HG03280 (cell line): ENCODE data around the gene AXDND1.

Experiments used
- ATAC-seq: cut with Tn5 transposase; IDR thresholded peaks from one replicate; pipeline ENCODE4 v1.9.1; 2021; ENCODE audit warnings: mild to moderate bottlenecking, moderate library complexity; ENCODE audit not compliant: unreplicated experiment

The AXDND1 gene

DNA sequence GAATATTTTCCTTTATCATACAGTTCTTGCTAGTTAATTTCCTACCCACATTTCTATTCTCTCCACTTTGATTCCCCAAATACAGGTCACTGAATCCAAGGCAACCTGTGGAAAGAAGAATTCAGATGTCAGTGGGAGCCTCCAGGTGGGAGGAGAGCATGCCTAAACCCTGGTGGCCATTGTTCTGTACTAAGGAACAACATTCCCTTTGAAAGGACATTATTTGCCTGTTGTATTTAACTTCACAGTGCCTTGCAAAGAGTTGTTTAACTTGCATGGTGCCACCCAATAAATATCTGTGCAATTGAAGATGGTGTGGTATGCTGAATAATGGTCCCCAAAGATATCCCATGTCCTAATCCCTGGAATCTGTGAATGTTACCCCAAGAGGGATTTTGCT is 188.7 kb downstream of the AXDND1 start:
- no peak for ATAC-seq

- no peak for ATAC-seq
These were observed 192.3 kb downstream of the AXDND1 start for GRCh38 chr1:179558078-179558477.

DNA sequence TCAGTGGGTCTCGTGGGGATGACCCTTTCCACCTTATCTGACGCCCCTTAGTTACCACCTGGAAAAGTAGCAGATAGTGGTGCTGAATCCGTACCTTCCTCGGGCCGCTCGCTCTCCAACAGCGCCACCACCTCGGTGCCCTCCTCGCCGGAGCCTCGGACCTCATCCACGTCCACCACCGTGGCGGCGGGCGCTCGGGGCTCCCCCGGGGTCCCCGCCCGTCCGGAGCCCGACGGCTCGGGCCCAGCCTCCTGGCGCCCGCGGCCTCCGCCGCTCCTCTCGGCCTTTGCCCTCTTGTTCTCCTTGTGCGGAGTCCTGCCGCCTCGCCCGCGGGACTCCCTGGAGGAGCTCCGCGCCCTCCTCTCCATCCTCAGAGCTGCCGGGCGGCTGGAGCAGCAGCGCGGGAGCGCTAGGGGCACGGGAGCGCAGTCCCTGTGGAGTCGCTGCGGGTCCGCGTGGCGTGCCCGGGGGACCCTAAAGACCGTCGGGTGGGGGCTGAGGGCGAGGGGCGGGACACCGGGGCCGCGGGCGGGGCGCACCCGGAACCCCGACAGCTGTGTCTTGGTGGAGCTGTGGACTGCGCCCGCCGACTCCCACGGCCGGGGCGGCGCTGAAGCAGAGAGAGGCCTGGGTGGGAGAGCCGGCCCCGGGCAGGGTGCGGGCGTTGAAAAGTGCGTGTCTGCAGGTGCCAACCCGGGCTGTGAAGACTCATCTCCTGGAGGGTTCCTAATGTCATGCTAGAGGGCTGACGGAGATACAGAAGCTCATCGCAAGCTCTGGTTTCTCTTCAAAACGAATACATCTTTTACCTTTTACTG is 209.9 kb downstream of the AXDND1 start, which contains the start of gene NPHS2:
Gene NPHS2 (minus strand): TSS at position 452 of the 818 bp plus-strand sequence. CDS start 84 bp downstream, at position 368.
- ATAC-seq: no peak

GRCh38 chr1:179576509-179576908 is 210.7 kb downstream of the AXDND1 start:
- ATAC-seq: no peak

- ATAC-seq: no peak
These were observed 218.1 kb downstream of the AXDND1 start for GRCh38 chr1:179583771-179584320.

DNA sequence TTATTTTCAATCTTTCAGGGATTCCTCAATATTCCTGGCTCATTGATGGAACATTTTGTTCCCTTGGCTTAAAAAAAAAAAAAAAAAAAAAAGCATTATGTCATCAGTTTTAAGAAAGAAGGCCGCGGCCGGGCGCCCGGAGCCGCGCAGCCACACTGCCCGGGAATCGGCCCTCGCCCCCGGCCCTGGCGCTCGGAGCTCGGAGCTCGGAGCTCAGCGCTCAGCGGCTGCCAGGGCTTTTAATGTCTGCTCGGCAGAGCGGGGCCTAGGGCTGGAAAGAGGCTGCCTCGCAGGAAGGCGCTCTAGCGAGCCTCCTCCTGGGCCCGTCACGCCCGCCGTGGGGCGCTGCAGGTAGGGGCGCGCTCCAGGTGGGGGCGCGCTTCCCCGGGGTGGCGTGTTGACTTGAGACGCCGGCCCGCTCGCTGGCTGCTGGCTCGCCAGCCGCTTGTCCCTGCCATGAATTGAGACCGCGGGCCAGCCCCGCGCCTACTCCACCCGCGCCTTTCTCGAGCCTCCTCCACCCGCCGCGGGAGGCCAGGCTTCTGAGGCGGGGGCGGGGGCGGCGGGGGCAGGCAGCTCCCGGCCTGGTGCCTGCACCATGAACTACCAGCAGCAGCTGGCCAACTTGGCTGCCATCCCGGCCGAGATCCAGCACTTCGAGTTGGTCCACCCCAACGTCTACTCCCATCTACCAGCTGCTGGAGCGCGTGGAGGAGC is 220.5 kb downstream of the AXDND1 start:
- ATAC-seq: no peak

GRCh38 chr1:179587336-179587735 is 221.6 kb downstream of the AXDND1 start:
- ATAC-seq: no peak

- ATAC-seq: no peak
These were observed 222.8 kb downstream of the AXDND1 start for GRCh38 chr1:179588425-179589024.

DNA sequence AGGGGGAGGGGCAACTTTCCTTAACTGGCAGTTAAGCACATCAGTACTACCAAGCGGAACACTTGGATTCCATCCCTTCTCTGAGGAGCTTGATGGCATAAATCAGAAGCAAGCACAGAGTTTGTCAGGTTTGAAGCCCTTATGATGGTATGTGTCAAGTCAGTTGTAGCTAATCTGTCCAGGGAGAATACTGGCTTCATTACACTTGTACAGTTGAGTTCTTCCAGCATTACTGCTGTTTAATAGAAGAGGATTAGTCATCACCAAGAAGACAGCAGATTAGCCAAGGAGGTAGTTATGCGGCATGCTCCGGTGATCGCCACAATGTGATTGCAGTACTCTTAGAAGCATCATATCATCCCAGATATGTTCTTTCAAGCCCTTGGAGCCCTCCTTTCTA is 223.7 kb downstream of the AXDND1 start:
- no peak for ATAC-seq

DNA sequence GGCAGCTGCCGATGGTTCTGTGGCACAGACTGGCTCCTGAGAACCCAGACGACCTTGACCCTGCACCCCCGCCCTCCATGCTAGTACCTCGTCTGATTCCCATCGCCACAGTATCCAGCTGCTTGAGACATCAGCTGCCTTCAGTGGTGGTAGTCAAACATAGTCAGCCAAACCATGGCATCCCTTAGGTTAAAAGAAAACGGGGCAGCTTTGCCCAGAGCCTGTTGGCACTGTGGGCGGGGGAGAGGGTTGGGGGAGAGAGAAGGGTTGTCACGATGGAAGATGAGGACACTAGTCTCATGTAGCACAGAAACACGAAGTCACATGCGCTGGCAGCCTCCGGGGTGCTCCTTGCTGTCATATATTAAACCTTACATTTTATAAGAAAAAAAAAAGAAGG is 224.9 kb downstream of the AXDND1 start:
- no peak for ATAC-seq

DNA sequence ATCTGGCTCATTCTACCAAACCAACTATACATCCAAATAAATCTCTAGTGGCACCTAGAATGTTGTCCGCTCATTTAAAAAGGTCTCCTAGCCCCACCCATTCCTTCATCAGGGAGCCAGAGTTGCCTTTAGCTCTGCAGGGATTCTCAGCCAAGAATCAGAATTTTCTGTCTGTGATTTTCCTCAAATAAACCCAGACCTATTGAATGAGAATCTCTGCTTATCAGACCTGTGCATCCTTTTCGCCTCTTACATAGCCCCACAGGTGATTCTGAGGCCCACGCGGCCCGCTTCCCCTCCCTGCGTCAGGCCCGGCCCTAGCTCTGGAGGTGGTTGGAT is 225.5 kb downstream of the AXDND1 start:
- no peak for ATAC-seq

DNA sequence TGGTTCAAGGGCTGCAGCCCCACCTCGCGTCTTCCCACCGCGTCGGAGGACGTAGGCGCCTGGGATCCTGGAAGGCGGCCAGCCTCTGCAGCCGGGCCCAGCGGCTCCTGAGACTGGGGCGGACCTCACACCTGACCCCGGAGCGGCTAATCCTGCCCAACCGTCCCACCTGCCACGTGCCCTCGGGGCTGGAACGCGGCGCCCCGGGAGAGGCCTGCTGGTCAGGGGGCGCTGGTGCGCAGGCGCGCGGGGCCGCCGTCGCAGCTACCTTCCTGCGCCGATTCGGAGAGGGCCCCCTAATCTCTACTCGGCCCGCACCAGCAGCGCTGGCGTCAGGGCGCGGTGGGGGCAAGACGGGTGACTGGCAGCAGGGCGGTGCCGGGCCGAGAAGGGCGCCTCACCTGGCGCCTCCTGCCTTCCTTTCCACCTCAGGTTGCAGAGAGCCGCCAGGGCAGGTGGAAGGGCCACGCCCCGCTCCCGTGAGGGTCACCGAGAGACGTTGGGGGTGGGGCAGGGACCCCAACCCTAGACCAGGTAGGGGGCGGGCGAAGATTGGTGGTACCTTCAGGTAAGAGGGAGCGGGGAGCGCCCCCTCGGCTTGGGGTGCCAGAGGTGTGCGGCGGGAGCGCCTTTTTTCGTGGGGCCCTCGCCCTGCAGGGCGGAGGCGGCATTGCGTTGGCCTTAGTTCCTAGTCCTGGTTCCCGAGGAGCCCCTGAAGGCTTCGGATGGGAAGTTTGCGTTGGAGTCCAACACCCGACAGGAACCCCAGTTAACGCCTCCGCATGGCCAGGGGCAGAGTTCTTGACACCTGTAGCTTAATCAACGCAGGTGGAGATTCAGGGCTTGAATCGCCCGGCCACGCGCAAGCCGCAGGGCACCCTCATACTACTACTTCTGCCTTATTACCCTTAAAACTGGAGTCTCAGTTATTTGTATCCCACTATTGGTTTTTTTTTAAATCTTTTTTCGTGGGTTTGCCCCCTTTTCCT is 226.1 kb downstream of the AXDND1 start, which contains the start of gene TDRD5:
Gene TDRD5 (plus strand): TSS at position 241 of the 989 bp plus-strand sequence. CDS start 784 bp downstream, outside the sequence.
- no peak for ATAC-seq

DNA sequence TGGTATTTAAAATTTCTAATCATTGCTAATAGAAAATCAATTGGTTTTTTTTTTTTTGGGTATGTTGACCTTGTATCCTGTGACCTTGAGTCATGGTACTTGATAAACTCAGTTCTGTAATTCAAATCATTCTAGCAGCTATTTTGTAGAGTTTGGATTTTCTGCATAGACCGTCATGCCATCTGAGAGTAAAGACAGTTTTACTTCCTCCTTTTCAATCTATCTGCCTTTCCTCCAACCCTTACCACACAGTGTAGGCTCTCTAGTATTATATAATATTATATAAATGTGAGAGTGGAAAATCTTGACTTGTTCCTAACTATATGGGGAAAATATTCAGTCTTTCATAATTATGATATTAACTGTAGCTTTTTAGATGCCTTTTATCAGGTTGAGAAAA is 232.9 kb downstream of the AXDND1 start:
- ATAC-seq: no peak

GRCh38 chr1:179599623-179600249 is 234.0 kb downstream of the AXDND1 start:
- ATAC-seq: no peak

DNA sequence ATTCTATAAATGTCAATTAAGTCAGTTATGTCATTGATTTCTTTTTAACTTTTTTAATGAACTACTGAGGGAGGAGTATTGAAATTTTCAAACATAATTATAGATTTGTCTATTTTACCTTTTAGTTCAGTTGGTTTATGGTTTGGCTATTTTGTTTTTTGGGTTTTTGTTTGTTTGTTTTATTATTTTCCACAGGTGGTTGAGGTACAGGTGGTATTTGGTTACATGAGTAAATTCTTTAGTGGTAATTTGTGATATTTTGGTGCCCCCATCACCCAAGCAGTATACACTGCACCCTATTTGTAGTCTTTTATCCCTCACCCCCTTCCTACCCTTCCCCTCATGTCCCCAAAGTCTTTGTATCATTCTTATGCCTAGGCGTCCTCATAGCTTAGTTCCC is 235.3 kb downstream of the AXDND1 start:
- ATAC-seq: no peak
